Endodermal cell (in vitro differentiated cells): ENCODE measurements around the gene RASGRP3. TPM values are rescaled to one million over a fixed set of nuclear protein-coding genes. Genes with fewer than 3 reads are reported as not detected.

Experiments
- DNase-seq: peaks from one replicate; pipeline ENCODE4 v3.0.0-alpha.2; 2017
- H3K27ac ChIP-seq: 2 replicates; pipeline ENCODE4 v1.5.1; 2013; ENCODE audit warnings: mild to moderate bottlenecking, low read depth, low read length, moderate library complexity
- H3K27me3 ChIP-seq: 2 replicates; pipeline ENCODE4 v1.6.1; 2013; ENCODE audit warnings: mild to moderate bottlenecking, low read length, moderate library complexity; ENCODE audit not compliant: insufficient read depth, control insufficient read depth, poor library complexity, severe bottlenecking
- H3K36me3 ChIP-seq: 2 replicates; pipeline ENCODE4 v1.7.0; 2013; ENCODE audit warnings: mild to moderate bottlenecking, low read length, moderate library complexity; ENCODE audit not compliant: control insufficient read depth, insufficient read depth
- H3K4me1 ChIP-seq: one replicate; pipeline ENCODE4 v1.7.0; 2013; ENCODE audit warnings: low read length; ENCODE audit not compliant: control insufficient read depth, insufficient read depth
- H3K4me3 ChIP-seq: 2 replicates; pipeline ENCODE4 v1.5.1; 2013; ENCODE audit warnings: mild to moderate bottlenecking, low read length, moderate library complexity
- H3K9ac ChIP-seq: 2 replicates; pipeline ENCODE4 v1.6.1; 2013; ENCODE audit warnings: mild to moderate bottlenecking, low read length, moderate library complexity; ENCODE audit not compliant: poor library complexity, severe bottlenecking; ENCODE audit errors: extremely low read depth
- H3K9me3 ChIP-seq: 2 replicates; pipeline ENCODE4 v1.6.1; 2013; ENCODE audit warnings: mild to moderate bottlenecking, low read length, moderate library complexity; ENCODE audit not compliant: control insufficient read depth
- H3K27ac Mint-ChIP-seq: 2 replicates; pipeline ENCODE4 v1.8.0; 2020; ENCODE audit warnings: mixed read lengths
- H3K27me3 Mint-ChIP-seq: 2 replicates; pipeline ENCODE4 v1.8.0; 2021; ENCODE audit warnings: mild to moderate bottlenecking, mixed read lengths; ENCODE audit not compliant: insufficient read depth
- H3K36me3 Mint-ChIP-seq: 2 replicates; pipeline ENCODE4 v1.8.0; 2020; ENCODE audit warnings: low read depth, mixed read lengths
- H3K4me1 Mint-ChIP-seq: 2 replicates; pipeline ENCODE4 v1.8.0; 2020; ENCODE audit warnings: mixed read lengths
- H3K4me3 Mint-ChIP-seq: 2 replicates; pipeline ENCODE4 v1.8.0; 2020; ENCODE audit warnings: mild to moderate bottlenecking, moderate library complexity, mixed read lengths
- H3K9me3 Mint-ChIP-seq: 2 replicates; pipeline ENCODE4 v1.8.0; 2020; ENCODE audit warnings: mild to moderate bottlenecking, mixed read lengths
- CTCF ChIP-seq: fragments of 200-600 bp; sonication (generic); conservative IDR thresholded peaks from 2 replicates; pipeline ENCODE4 v1.5.0; 2021; ENCODE audit warnings: antibody characterized with exemption, mild to moderate bottlenecking
- WGBS, 2 experiments: methylation state at CpG; one replicate each; pipeline versions ENCODE4 v1.1.5 to v1.1.7; 2013; ENCODE audit warnings: missing lambda C conversion rate in 2 of 2, mixed read lengths in 1 of 2; ENCODE audit not compliant: insufficient coverage in 1 of 2, insufficient read length in 1 of 2; 5-methylcytosine and 5-hydroxymethylcytosine counted together
- total RNA-seq, 2 donors: library from RNA; stranded (reverse); fragmentation: NEBNext Ultra II Directional in 1 of 2; extraction: Animal tissue kit (Norgen Biotek cat#: 25700) in 1 of 2; gene quantifications; 2 replicates in 1 of 2; 3 replicates in 1 of 2; pipeline ENCODE4 v1.2.1, GENCODE V29; 2021

Gene RASGRP3
- total RNA-seq, 2 donors from 2014 or later = 0.29 TPM; not detected in 1

- no peaks in the 10 kb centered on the region for H3K27me3 Mint-ChIP-seq
- Histone ChIP-seq H3K27me3 (no peaks in the 10 kb centered on the region), H3K9me3 (no peaks in the 10 kb centered on the region), H3K9ac (no peak overlapping the region), H3K36me3 (no peaks in the 10 kb centered on the region), H3K4me3 (no peak overlapping the region), H3K4me1 (no peaks in the 10 kb centered on the region), H3K27ac (no peak overlapping the region)
- H3K27ac Mint-ChIP-seq = no peak overlapping the region
- H3K4me3 Mint-ChIP-seq = no peak overlapping the region
- TF ChIP-seq CTCF = no peak
- peaks cover 1% of the 10 kb centered on the region for H3K9me3 Mint-ChIP-seq
- no peak for DNase-seq
- WGBS, 2 experiments = 93% methylated on average over 2 to 3 of the region's 3 CpGs
- H3K4me1 Mint-ChIP-seq = no peaks in the 10 kb centered on the region
- no peaks in the 10 kb centered on the region for H3K36me3 Mint-ChIP-seq
Measured at GRCh38 chr2:33443274-33443829, 33.1 kb upstream of the RASGRP3 start.

DNA sequence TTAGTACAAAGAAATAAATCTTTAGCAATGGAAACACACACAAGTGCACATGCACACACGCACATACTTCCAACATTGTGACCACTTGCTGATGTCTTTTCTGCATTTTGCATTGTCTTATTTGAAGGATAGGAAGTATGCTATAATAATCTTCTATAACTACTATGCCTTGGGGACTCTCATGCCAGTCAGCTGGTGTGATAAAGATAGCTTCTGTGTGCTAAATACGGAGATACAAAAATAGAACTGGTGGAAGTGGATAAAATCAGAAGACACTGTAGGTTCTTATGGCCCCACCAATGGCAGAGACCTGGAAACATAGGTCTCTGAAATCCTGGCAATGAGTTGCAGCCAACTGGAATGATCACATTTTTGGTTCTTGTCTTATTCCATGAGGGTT is 31.5 kb upstream of the RASGRP3 start:
- no peaks in the 10 kb centered on the region for H3K27me3 Mint-ChIP-seq
- Histone ChIP-seq H3K9ac (no peak overlapping the region), H3K36me3 (no peaks in the 10 kb centered on the region), H3K27ac (no peak overlapping the region), H3K27me3 (no peaks in the 10 kb centered on the region), H3K9me3 (no peaks in the 10 kb centered on the region), H3K4me1 (no peaks in the 10 kb centered on the region), H3K4me3 (no peak overlapping the region)
- 89 to 97% methylated on average over 1 to 2 of the region's 2 CpGs for WGBS, 2 experiments
- H3K36me3 Mint-ChIP-seq = no peaks in the 10 kb centered on the region
- DNase-seq = no peak
- no peaks in the 10 kb centered on the region for H3K4me1 Mint-ChIP-seq
- no peak for TF ChIP-seq CTCF
- no peak overlapping the region for H3K4me3 Mint-ChIP-seq
- H3K9me3 Mint-ChIP-seq = peaks cover 1% of the 10 kb centered on the region
- no peak overlapping the region for H3K27ac Mint-ChIP-seq

DNA sequence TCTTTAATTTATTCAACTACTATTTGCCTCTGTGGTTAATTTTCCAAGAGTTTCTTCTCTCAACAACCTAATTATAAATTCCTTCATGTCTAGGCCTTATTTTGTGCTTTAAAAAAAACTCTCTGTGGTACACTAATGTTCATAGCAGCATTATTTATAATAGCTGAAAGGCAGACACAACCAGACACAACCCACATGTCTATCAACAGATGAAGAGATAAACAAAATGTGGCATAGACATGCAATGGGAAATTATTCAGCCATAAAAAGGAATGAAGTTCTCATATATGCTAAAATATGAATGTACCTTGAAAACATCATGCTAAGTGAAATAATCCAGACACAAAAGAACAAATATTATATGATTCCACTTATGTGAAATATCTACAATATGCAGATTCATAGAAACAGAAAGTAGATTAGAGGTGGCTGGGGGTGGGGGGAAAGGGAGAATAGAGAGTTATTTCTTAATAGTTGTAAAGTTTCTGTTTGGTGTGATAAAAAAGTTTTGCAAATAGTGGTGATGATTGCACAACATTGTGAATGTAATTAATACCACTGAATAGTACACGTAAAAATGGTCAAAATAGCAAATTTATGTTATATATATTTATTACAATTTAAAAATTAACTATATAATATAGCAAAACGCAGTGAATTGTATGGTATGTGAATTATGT is 28.1 kb upstream of the RASGRP3 start:
- no peaks in the 10 kb centered on the region for H3K36me3 ChIP-seq
- no peaks in the 10 kb centered on the region for H3K27me3 ChIP-seq
- H3K36me3 Mint-ChIP-seq = no peaks in the 10 kb centered on the region
- H3K27me3 Mint-ChIP-seq = no peaks in the 10 kb centered on the region
- no peaks in the 10 kb centered on the region for H3K4me1 Mint-ChIP-seq
- DNase-seq = no peak
- peaks cover 12% of the 10 kb centered on the region for H3K9me3 ChIP-seq
- no peak for TF ChIP-seq CTCF
- no peak overlapping the region for H3K4me3 Mint-ChIP-seq
- no peaks in the 10 kb centered on the region for H3K4me1 ChIP-seq
- no CpG with 5 or more reads among the region's 2 CpGs for WGBS, 2 experiments
- no peak overlapping the region for H3K9ac ChIP-seq
- no peak overlapping the region for H3K27ac ChIP-seq
- no peak overlapping the region for H3K27ac Mint-ChIP-seq
- H3K9me3 Mint-ChIP-seq = peaks cover 13% of the 10 kb centered on the region
- H3K4me3 ChIP-seq = no peak overlapping the region
